HG02943 (cell line): Measurements from ENCODE around the gene CRYBG1.

Experiments
- ATAC-seq: cut with Tn5 transposase; IDR thresholded peaks from one replicate; pipeline ENCODE4 v1.9.1; 2021; ENCODE audit warnings: mild to moderate bottlenecking, low read depth, moderate library complexity; ENCODE audit not compliant: unreplicated experiment

CRYBG1 gene

GRCh38 chr6:106421496-106421895 is 61.0 kb downstream of the CRYBG1 start:
- ATAC-seq, result no peak

GRCh38 chr6:106422534-106422933 is 62.0 kb downstream of the CRYBG1 start:
- ATAC-seq, result no peak

- ATAC-seq, result no peak
Measured at GRCh38 chr6:106425382-106425781, 64.9 kb downstream of the CRYBG1 start.

GRCh38 chr6:106426250-106426970 is 65.9 kb downstream of the CRYBG1 start:
- no peak for ATAC-seq

GRCh38 chr6:106430466-106430865 is 69.9 kb downstream of the CRYBG1 start:
- no peak for ATAC-seq

GRCh38 chr6:106431405-106431804 is 70.9 kb downstream of the CRYBG1 start:
- no peak for ATAC-seq

- ATAC-seq, result no peak
Measured at GRCh38 chr6:106431972-106432371, 71.5 kb downstream of the CRYBG1 start.

GRCh38 chr6:106434530-106434929 is 74.0 kb downstream of the CRYBG1 start:
- ATAC-seq, result no peak

GRCh38 chr6:106439459-106439858 is 78.9 kb downstream of the CRYBG1 start:
- no peak for ATAC-seq

- ATAC-seq, result no peak
Measured at GRCh38 chr6:106440546-106440945, 80.0 kb downstream of the CRYBG1 start.

- ATAC-seq, result no peak
Measured at GRCh38 chr6:106442395-106442794, 81.9 kb downstream of the CRYBG1 start.

GRCh38 chr6:106444777-106445507 is 84.4 kb downstream of the CRYBG1 start:
- peak; percentile 52 for ATAC-seq

- no peak for ATAC-seq
Measured at GRCh38 chr6:106445508-106445878, 85.0 kb downstream of the CRYBG1 start.

GRCh38 chr6:106446287-106446885 is 85.9 kb downstream of the CRYBG1 start:
- ATAC-seq, result no peak

GRCh38 chr6:106446983-106447382 is 86.5 kb downstream of the CRYBG1 start:
- no peak for ATAC-seq

- no peak for ATAC-seq
Measured at GRCh38 chr6:106448000-106448426, 87.5 kb downstream of the CRYBG1 start.

- ATAC-seq, result no peak
Measured at GRCh38 chr6:106450653-106451052, 90.1 kb downstream of the CRYBG1 start.

GRCh38 chr6:106451439-106451838 is 90.9 kb downstream of the CRYBG1 start:
- no peak for ATAC-seq

- ATAC-seq, result no peak
Measured at GRCh38 chr6:106452628-106453027, 92.1 kb downstream of the CRYBG1 start.

- ATAC-seq, result no peak
Measured at GRCh38 chr6:106453756-106454367, 93.3 kb downstream of the CRYBG1 start.

GRCh38 chr6:106456756-106457155 is 96.2 kb downstream of the CRYBG1 start:
- ATAC-seq, result no peak
